T-helper 17 cell (primary cell): ENCODE data around the gene HBS1L. TPM values are rescaled to one million over a fixed set of nuclear protein-coding genes. Genes with fewer than 3 reads are reported as not detected.

ENCODE experiments used
- ATAC-seq: fragments of 150-1000 bp; cut with Tn5 transposase; 2 replicates; pipeline ENCODE4 v1.10.0; 2021; ENCODE audit warnings: mild to moderate bottlenecking, moderate library complexity
- DNase-seq, 3 donors: peaks; one replicate each; pipeline versions ENCODE4 v3.0.0 to v3.0.0-alpha.2; 2020 to 2021
- H3K9me3 ChIP-seq: one replicate; pipeline ENCODE4 v1.7.0; 2013; ENCODE audit warnings: low read length, mild to moderate bottlenecking; ENCODE audit not compliant: control insufficient read depth, poor library complexity, severe bottlenecking
- H3K27ac Mint-ChIP-seq: one replicate; pipeline ENCODE4 v1.8.0; 2022; ENCODE audit warnings: mild to moderate bottlenecking, moderate library complexity, mixed read lengths
- H3K27me3 Mint-ChIP-seq: one replicate; pipeline ENCODE4 v1.8.0; 2022; ENCODE audit warnings: mixed read lengths
- H3K36me3 Mint-ChIP-seq: one replicate; pipeline ENCODE4 v1.8.0; 2022; ENCODE audit warnings: low read depth, mixed read lengths
- H3K4me1 Mint-ChIP-seq: one replicate; pipeline ENCODE4 v1.8.0; 2022; ENCODE audit warnings: mild to moderate bottlenecking, mixed read lengths
- H3K4me3 Mint-ChIP-seq: one replicate; pipeline ENCODE4 v1.8.0; 2022; ENCODE audit warnings: mild to moderate bottlenecking, moderate library complexity, mixed read lengths
- total RNA-seq, 4 donors: library from RNA in 2 of 4; stranded (reverse) in 2 of 4; gene quantifications; one replicate each; pipeline ENCODE4 v1.2.3 and lab custom pipeline; 2022 to 2026

Gene HBS1L
- total RNA-seq, 2 donors from 2014 or later, result 72.1 to 94.0 TPM

- ATAC-seq, result no peak
- peak overlapping the region; percentile 83 for H3K4me3 Mint-ChIP-seq
These were observed 33.7 kb upstream of the HBS1L start for GRCh38 chr6:135088281-135088680.

GRCh38 chr6:135087803-135088202 is 33.2 kb upstream of the HBS1L start:
- DNase-seq (peak in 1 of 3 donors; percentile 9), ATAC-seq (peak; percentile 79)
- no peaks in the 10 kb centered on the region for H3K9me3 ChIP-seq
- Mint-ChIP-seq H3K4me3 (peak overlapping the region; percentile 83), H3K4me1 (peaks cover 28% of the 10 kb centered on the region), H3K27ac (peak overlapping the region; percentile 87), H3K27me3 (peaks cover 4% of the 10 kb centered on the region), H3K36me3 (no peaks in the 10 kb centered on the region)

More at GRCh38 chr6:135088281-135088680, 33.7 kb upstream of the HBS1L start:
- no peaks in the 10 kb centered on the region for H3K9me3 ChIP-seq
- Mint-ChIP-seq H3K4me1 (peaks cover 28% of the 10 kb centered on the region), H3K27ac (peak overlapping the region; percentile 87), H3K36me3 (no peaks in the 10 kb centered on the region), H3K27me3 (peaks cover 4% of the 10 kb centered on the region)
- no peak for DNase-seq

GRCh38 chr6:135087403-135087802 is 32.8 kb upstream of the HBS1L start:
- H3K9me3 ChIP-seq, result no peaks in the 10 kb centered on the region
- H3K27ac Mint-ChIP-seq, result peak overlapping the region; percentile 87
- DNase-seq (no peak), ATAC-seq (no peak)
- peaks cover 28% of the 10 kb centered on the region for H3K4me1 Mint-ChIP-seq
- H3K4me3 Mint-ChIP-seq, result peak overlapping the region; percentile 83
- H3K27me3 Mint-ChIP-seq, result peaks cover 4% of the 10 kb centered on the region
- no peaks in the 10 kb centered on the region for H3K36me3 Mint-ChIP-seq

- H3K9me3 ChIP-seq, result peaks cover 4% of the 10 kb centered on the region
- Mint-ChIP-seq H3K36me3 (no peaks in the 10 kb centered on the region), H3K4me3 (peak overlapping the region; percentile 74), H3K27ac (peak overlapping the region; percentile 87), H3K27me3 (peaks cover 4% of the 10 kb centered on the region), H3K4me1 (peaks cover 28% of the 10 kb centered on the region)
- DNase-seq (no peak), ATAC-seq (no peak)
These were observed 31.8 kb upstream of the HBS1L start for GRCh38 chr6:135086414-135086764.

- peak overlapping the region; percentile 74 for H3K4me3 Mint-ChIP-seq
- peaks cover 28% of the 10 kb centered on the region for H3K4me1 Mint-ChIP-seq
- peak overlapping the region; percentile 87 for H3K27ac Mint-ChIP-seq
- peaks cover 4% of the 10 kb centered on the region for H3K27me3 Mint-ChIP-seq
- ATAC-seq (no peak), DNase-seq (no peak)
- peaks cover 4% of the 10 kb centered on the region for H3K9me3 ChIP-seq
- no peaks in the 10 kb centered on the region for H3K36me3 Mint-ChIP-seq
These were observed 31.2 kb upstream of the HBS1L start for GRCh38 chr6:135085700-135086413.

- Mint-ChIP-seq H3K4me3 (no peak overlapping the region), H3K27me3 (peaks cover 4% of the 10 kb centered on the region), H3K4me1 (peaks cover 26% of the 10 kb centered on the region), H3K36me3 (no peaks in the 10 kb centered on the region), H3K27ac (no peak overlapping the region)
- ATAC-seq, result no peak
- DNase-seq, result no peak
- peaks cover 4% of the 10 kb centered on the region for H3K9me3 ChIP-seq
These were observed 30.3 kb upstream of the HBS1L start for GRCh38 chr6:135084916-135085269.

GRCh38 chr6:135084001-135084915 is 29.6 kb upstream of the HBS1L start:
- Mint-ChIP-seq H3K4me1 (peaks cover 24% of the 10 kb centered on the region), H3K27me3 (peaks cover 4% of the 10 kb centered on the region), H3K27ac (no peak overlapping the region), H3K4me3 (no peak overlapping the region), H3K36me3 (no peaks in the 10 kb centered on the region)
- no peak for ATAC-seq
- H3K9me3 ChIP-seq, result peaks cover 4% of the 10 kb centered on the region
- no peak for DNase-seq

GRCh38 chr6:135081966-135082365 is 27.3 kb upstream of the HBS1L start:
- Mint-ChIP-seq H3K36me3 (no peaks in the 10 kb centered on the region), H3K4me1 (peaks cover 8% of the 10 kb centered on the region), H3K4me3 (no peak overlapping the region), H3K27me3 (peaks cover 6% of the 10 kb centered on the region), H3K27ac (no peak overlapping the region)
- no peak for ATAC-seq
- no peak for DNase-seq
- peaks cover 4% of the 10 kb centered on the region for H3K9me3 ChIP-seq

- peaks cover 6% of the 10 kb centered on the region for H3K27me3 Mint-ChIP-seq
- H3K36me3 Mint-ChIP-seq, result no peaks in the 10 kb centered on the region
- peaks cover 3% of the 10 kb centered on the region for H3K4me1 Mint-ChIP-seq
- no peak overlapping the region for H3K4me3 Mint-ChIP-seq
- DNase-seq (no peak), ATAC-seq (no peak)
- H3K27ac Mint-ChIP-seq, result no peak overlapping the region
- no peaks in the 10 kb centered on the region for H3K9me3 ChIP-seq
These were observed 20.4 kb upstream of the HBS1L start for GRCh38 chr6:135075018-135075417.

GRCh38 chr6:135073756-135074393 is 19.3 kb upstream of the HBS1L start:
- Mint-ChIP-seq H3K36me3 (no peaks in the 10 kb centered on the region), H3K4me1 (peaks cover 3% of the 10 kb centered on the region), H3K27me3 (peaks cover 6% of the 10 kb centered on the region), H3K4me3 (no peak overlapping the region), H3K27ac (no peak overlapping the region)
- ATAC-seq (no peak), DNase-seq (no peak)
- H3K9me3 ChIP-seq, result no peaks in the 10 kb centered on the region

- ATAC-seq (no peak), DNase-seq (no peak)
- Mint-ChIP-seq H3K36me3 (no peaks in the 10 kb centered on the region), H3K4me3 (no peak overlapping the region), H3K27ac (no peak overlapping the region), H3K27me3 (peaks cover 6% of the 10 kb centered on the region), H3K4me1 (peaks cover 3% of the 10 kb centered on the region)
- H3K9me3 ChIP-seq, result no peaks in the 10 kb centered on the region
These were observed 18.6 kb upstream of the HBS1L start for GRCh38 chr6:135073217-135073616.

GRCh38 chr6:135072753-135073152 is 18.1 kb upstream of the HBS1L start:
- ATAC-seq (no peak), DNase-seq (no peak)
- Mint-ChIP-seq H3K4me3 (no peak overlapping the region), H3K36me3 (no peaks in the 10 kb centered on the region), H3K4me1 (peaks cover 3% of the 10 kb centered on the region), H3K27me3 (peaks cover 6% of the 10 kb centered on the region), H3K27ac (no peak overlapping the region)
- no peaks in the 10 kb centered on the region for H3K9me3 ChIP-seq

GRCh38 chr6:135071541-135071940 is 16.9 kb upstream of the HBS1L start:
- H3K9me3 ChIP-seq, result no peaks in the 10 kb centered on the region
- no peak overlapping the region for H3K27ac Mint-ChIP-seq
- ATAC-seq, result no peak
- H3K4me3 Mint-ChIP-seq, result no peak overlapping the region
- H3K36me3 Mint-ChIP-seq, result no peaks in the 10 kb centered on the region
- DNase-seq, result no peak
- H3K27me3 Mint-ChIP-seq, result no peaks in the 10 kb centered on the region
- H3K4me1 Mint-ChIP-seq, result peaks cover 3% of the 10 kb centered on the region
